K562 (cell line): ENCODE measurements around the gene AMFR. TPM values are rescaled to one million over a fixed set of nuclear protein-coding genes. Genes with fewer than 3 reads are reported as not detected.

Experiments
- CBX2 ChIP-seq: fragments of 200-600 bp; sonication (generic); IDR thresholded peaks from one replicate; pipeline ENCODE4 v1.6.1; 2012; ENCODE audit warnings: mild to moderate bottlenecking, low read length, inconsistent platforms; ENCODE audit not compliant: insufficient read depth, poor library complexity, severe bottlenecking
- DMBX1 ChIP-seq: fragments of 250-450 bp; sonication (Bioruptor Pico); IDR thresholded peaks from 2 replicates; pipeline ENCODE4 v1.8.0; 2022; ENCODE audit warnings: inconsistent platforms, mild to moderate bottlenecking, moderate library complexity, borderline replicate concordance
- GMEB1 ChIP-seq: fragments of 250-450 bp; sonication (Bioruptor Pico); IDR thresholded peaks from 2 replicates; pipeline ENCODE4 v1.4.0; 2020; ENCODE audit warnings: mild to moderate bottlenecking
- NCOA1 ChIP-seq: fragments of 450-650 bp; IDR thresholded peaks from 2 replicates; pipeline ENCODE4 v1.6.1; 2016; ENCODE audit warnings: low read depth
- NFRKB ChIP-seq: fragments of 450-650 bp; IDR thresholded peaks from 2 replicates; pipeline ENCODE4 v1.6.1; 2016; ENCODE audit warnings: low read depth
- PHF20 ChIP-seq: fragments of 450-650 bp; IDR thresholded peaks from 2 replicates; pipeline ENCODE4 v1.6.1; 2018; ENCODE audit not compliant: partially characterized antibody
- RAD21 ChIP-seq, 2 experiments: fragments of 250-450 bp in 1 of 2; fragments of 450-650 bp in 1 of 2; sonication (Bioruptor Pico) in 1 of 2; formaldehyde crosslinking in 1 of 2; IDR thresholded peaks in 1 of 2; conservative IDR thresholded peaks in 1 of 2; 2 replicates each; pipeline versions ENCODE4 v1.4.0 to v1.8.0; 2020 to 2022; ENCODE audit warnings: mild to moderate bottlenecking in 2 of 2, moderate library complexity in 1 of 2
- RBM34 ChIP-seq: fragments of 200-400 bp; formaldehyde crosslinking; IDR thresholded peaks from 2 replicates; pipeline ENCODE4 v1.6.1; 2018; ENCODE audit warnings: low read length, borderline replicate concordance; ENCODE audit not compliant: insufficient read depth
- SMARCE1 ChIP-seq: fragments of 450-650 bp; IDR thresholded peaks from 2 replicates; pipeline ENCODE4 v1.7.1; 2016; ENCODE audit warnings: mild to moderate bottlenecking
- SNIP1 ChIP-seq: fragments of 450-650 bp; IDR thresholded peaks from 2 replicates; pipeline ENCODE4 v1.7.1; 2017; ENCODE audit warnings: low read depth, mild to moderate bottlenecking
- TBL1XR1 ChIP-seq, 2 experiments: IDR thresholded peaks; 2 replicates each; pipeline ENCODE4 v1.6.1; 2012; ENCODE audit warnings: improper control_type of control experiment in 2 of 2, low read length in 2 of 2, mild to moderate bottlenecking in 1 of 2
- TCF3 ChIP-seq: sonication (generic); formaldehyde crosslinking; IDR thresholded peaks from 2 replicates; pipeline ENCODE4 v1.4.0; 2020; ENCODE audit warnings: mild to moderate bottlenecking, missing genetic modification reagents
- TCF7 ChIP-seq: sonication (generic); IDR thresholded peaks from 2 replicates; pipeline ENCODE4 v1.6.1; 2016; ENCODE audit warnings: antibody characterized with exemption, borderline replicate concordance
- TEAD4 ChIP-seq, 2 experiments: sonication (generic) in 1 of 2; formaldehyde crosslinking in 1 of 2; IDR thresholded peaks; 2 replicates each; pipeline versions ENCODE4 v1.6.1 to v1.8.0; 2012 to 2022; ENCODE audit warnings: borderline replicate concordance in 1 of 2, inconsistent platforms in 1 of 2, low read length in 1 of 2, mild to moderate bottlenecking in 1 of 2, missing genetic modification reagents in 1 of 2
- YBX1 ChIP-seq: fragments of 450-650 bp; IDR thresholded peaks from 2 replicates; pipeline ENCODE4 v1.7.1; 2016; ENCODE audit warnings: mild to moderate bottlenecking
- ZFP30 ChIP-seq: fragments of 250-450 bp; sonication (Bioruptor Pico); IDR thresholded peaks from 2 replicates; pipeline ENCODE4 v1.8.0; 2022; ENCODE audit warnings: moderate library complexity, mild to moderate bottlenecking, inconsistent platforms, borderline replicate concordance
- ZNF431 ChIP-seq: sonication (generic); formaldehyde crosslinking; IDR thresholded peaks from 2 replicates; pipeline ENCODE4 v1.8.0; 2022; ENCODE audit warnings: mild to moderate bottlenecking, missing genetic modification reagents
- ZNF561 ChIP-seq: fragments of 450-650 bp; formaldehyde crosslinking; conservative IDR thresholded peaks from 2 replicates; pipeline ENCODE4 v1.4.0; 2020; ENCODE audit warnings: mild to moderate bottlenecking, moderate library complexity
- ZNF717 ChIP-seq: fragments of 250-450 bp; sonication (Bioruptor Pico); IDR thresholded peaks from 2 replicates; pipeline ENCODE4 v1.5.0; 2021
- ZNF79 ChIP-seq: fragments of 250-450 bp; sonication (Bioruptor Pico); IDR thresholded peaks from 2 replicates; pipeline ENCODE4 v1.4.0; 2020; ENCODE audit warnings: low read depth, mild to moderate bottlenecking, moderate library complexity
- polyA plus RNA-seq, 8 experiments: library from polyadenylated mRNA; depleted of rRNA in 4 of 8; stranded (reverse) in 5 of 8; unstranded in 3 of 8; fragments of >200 nt; fragmentation: Nextera tagmentation in 2 of 8; fragmentation: Illumina TruSeq in 1 of 8; extraction: Ambion mirVana in 2 of 8; extraction: Trizol in 1 of 8; gene quantifications; 2 replicates each; pipeline versions ENCODE4 v1.2.1 to v1.2.3, GENCODE V29; 2011 to 2014; ENCODE audit warnings: inconsistent platforms in 1 of 8, missing spikeins in 1 of 8
- total RNA-seq, 7 experiments: library from RNA; depleted of rRNA in 6 of 7; stranded (reverse); fragments of >200 nt in 6 of 7; fragmentation: Illumina TruSeq in 2 of 7; extraction: Trizol in 2 of 7; gene quantifications; 2 replicates each; pipeline versions ENCODE4 v1.2.1 to v1.2.3, GENCODE V29; 2011 to 2021; ENCODE audit warnings: low replicate concordance in 1 of 7
- TF ChIP-seq, protein P1 (sequence below), 2 experiments: IDR thresholded peaks in 1 of 2; conservative IDR thresholded peaks in 1 of 2; 2 replicates each; pipeline ENCODE4 v1.6.1; 2016; ENCODE audit warnings: low read depth in 2 of 2, mild to moderate bottlenecking in 1 of 2, missing compliant biosample characterization in 1 of 2, missing genetic modification characterization in 1 of 2, moderate library complexity in 1 of 2
- TF ChIP-seq, protein P2 (sequence below): fragments of 450-650 bp; IDR thresholded peaks from 2 replicates; pipeline ENCODE4 v1.6.1; 2018; ENCODE audit not compliant: partially characterized antibody

Gene AMFR
- total and polyA plus RNA-seq, 9 of the 15 experiments (the other 6 are each of a cell fraction or from before 2014, with no cell fraction given), result 15.6 to 113 (median 58.4) TPM

DNA sequence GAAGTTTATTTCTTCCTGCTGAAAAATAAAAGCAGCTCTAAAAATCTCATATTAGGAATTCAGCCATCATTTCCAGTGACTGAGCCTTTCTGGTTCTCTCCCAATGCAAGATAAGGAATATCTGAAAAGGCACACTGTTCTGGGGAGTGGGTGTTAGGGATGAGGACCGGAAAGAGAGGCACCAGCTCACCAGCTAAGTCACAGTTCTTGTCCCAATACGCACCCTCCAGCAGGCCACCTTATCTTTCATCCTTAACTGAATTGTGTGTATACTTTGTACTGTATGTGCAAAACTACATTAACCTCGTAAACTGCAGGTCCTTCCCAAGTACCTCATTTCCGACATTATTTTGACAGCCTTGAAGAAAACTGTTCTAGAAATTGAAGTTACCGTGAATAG lies 11.0 kb downstream of the AMFR start (continued):
- TF ChIP-seq CBX2 (no peak), TEAD4 (IDR thresholded peaks at IDR 0.05; ENCODE audit: low read length) (peak; percentile 88), TEAD4 (CRISPR knock-in tag; IDR thresholded peaks at IDR 0.05; ENCODE audit: borderline replicate concordance) (no peak), PHF20 (no peak), NCOA1 (peak; percentile 74; the same call in 1 of the 2 replicates), TBL1XR1 (IDR thresholded peaks at IDR 0.05; ENCODE audit: low read length in 2 of 2) (peak in 1 of 2 experiments; percentile 82; a peak in 2 of 4 replicates), ZNF561 (CRISPR knock-in tag) (no peak), SNIP1 (no peak), RBM34 (no peak), TCF7 (no peak), NFRKB (no peak), TCF3 (CRISPR knock-in tag) (peak; percentile 88), SMARCE1 (peak; percentile 75; the same call in 1 of the 2 replicates), GMEB1 (CRISPR knock-in tag) (no peak), ZFP30 (CRISPR knock-in tag) (no peak), YBX1 (no peak), ZNF717 (CRISPR knock-in tag) (no peak), ZNF431 (CRISPR knock-in tag) (no peak), ZNF79 (no peak), DMBX1 (CRISPR knock-in tag) (no peak), RAD21 (CRISPR knock-in tag; conservative IDR thresholded peaks at IDR 0.05 in 1 of 2, IDR thresholded peaks at IDR 0.05 in 1 of 2) (no peak)
- TF ChIP-seq, protein P1, sequence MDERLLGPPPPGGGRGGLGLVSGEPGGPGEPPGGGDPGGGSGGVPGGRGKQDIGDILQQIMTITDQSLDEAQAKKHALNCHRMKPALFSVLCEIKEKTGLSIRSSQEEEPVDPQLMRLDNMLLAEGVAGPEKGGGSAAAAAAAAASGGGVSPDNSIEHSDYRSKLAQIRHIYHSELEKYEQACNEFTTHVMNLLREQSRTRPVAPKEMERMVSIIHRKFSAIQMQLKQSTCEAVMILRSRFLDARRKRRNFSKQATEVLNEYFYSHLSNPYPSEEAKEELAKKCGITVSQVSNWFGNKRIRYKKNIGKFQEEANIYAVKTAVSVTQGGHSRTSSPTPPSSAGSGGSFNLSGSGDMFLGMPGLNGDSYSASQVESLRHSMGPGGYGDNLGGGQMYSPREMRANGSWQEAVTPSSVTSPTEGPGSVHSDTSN (CRISPR knock-in tag; IDR thresholded peaks at IDR 0.05; ENCODE audit: low read depth), result no peak
- TF ChIP-seq, protein P1 (tag; conservative IDR thresholded peaks at IDR 0.05; ENCODE audit: low read depth), result no peak
- TF ChIP-seq, protein P2, sequence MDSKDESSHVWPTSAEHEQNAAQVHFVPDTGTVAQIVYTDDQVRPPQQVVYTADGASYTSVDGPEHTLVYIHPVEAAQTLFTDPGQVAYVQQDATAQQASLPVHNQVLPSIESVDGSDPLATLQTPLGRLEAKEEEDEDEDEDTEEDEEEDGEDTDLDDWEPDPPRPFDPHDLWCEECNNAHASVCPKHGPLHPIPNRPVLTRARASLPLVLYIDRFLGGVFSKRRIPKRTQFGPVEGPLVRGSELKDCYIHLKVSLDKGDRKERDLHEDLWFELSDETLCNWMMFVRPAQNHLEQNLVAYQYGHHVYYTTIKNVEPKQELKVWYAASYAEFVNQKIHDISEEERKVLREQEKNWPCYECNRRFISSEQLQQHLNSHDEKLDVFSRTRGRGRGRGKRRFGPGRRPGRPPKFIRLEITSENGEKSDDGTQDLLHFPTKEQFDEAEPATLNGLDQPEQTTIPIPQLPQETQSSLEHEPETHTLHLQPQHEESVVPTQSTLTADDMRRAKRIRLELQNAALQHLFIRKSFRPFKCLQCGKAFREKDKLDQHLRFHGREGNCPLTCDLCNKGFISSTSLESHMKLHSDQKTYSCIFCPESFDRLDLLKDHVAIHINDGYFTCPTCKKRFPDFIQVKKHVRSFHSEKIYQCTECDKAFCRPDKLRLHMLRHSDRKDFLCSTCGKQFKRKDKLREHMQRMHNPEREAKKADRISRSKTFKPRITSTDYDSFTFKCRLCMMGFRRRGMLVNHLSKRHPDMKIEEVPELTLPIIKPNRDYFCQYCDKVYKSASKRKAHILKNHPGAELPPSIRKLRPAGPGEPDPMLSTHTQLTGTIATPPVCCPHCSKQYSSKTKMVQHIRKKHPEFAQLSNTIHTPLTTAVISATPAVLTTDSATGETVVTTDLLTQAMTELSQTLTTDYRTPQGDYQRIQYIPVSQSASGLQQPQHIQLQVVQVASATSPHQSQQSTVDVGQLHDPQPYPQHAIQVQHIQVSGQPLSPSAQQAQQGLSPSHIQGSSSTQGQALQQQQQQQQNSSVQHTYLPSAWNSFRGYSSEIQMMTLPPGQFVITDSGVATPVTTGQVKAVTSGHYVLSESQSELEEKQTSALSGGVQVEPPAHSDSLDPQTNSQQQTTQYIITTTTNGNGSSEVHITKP, result no peak
